Measurements from ENCODE around the gene EMC1.

- no peak for TF ChIP-seq CTCF (IDR thresholded peaks at IDR 0.05)
- TF ChIP-seq EP300 (IDR thresholded peaks at IDR 0.05) = no peak
- TF ChIP-seq POLR2AphosphoS5 (IDR thresholded peaks at IDR 0.05) = no peak
Observed at GRCh38 chr1:19208710-19209438, 42.5 kb downstream of the EMC1 start.
